H7 (cell line): Measurements from ENCODE around the gene SPRED3. TPM values are rescaled to one million over a fixed set of nuclear protein-coding genes. Genes with fewer than 3 reads are reported as not detected.
A peak's percentile ranks its signal among the peaks of the same experiment; 100 is the strongest.
"Not testable (repeated sequence)": the region's sequence is repeated elsewhere in the genome, so short reads cannot be mapped to it uniquely, and the experiment has no call there.

Experiments
- DNase-seq: peaks from one replicate; pipeline ENCODE4 v3.0.0; 2012
- H3K27me3 ChIP-seq: 2 replicates; pipeline ENCODE4 v1.6.0; 2011; ENCODE audit warnings: mild to moderate bottlenecking, low read length; ENCODE audit not compliant: control insufficient read depth, insufficient read depth
- H3K36me3 ChIP-seq: replicated peaks from 2 replicates; pipeline ENCODE4 v1.5.1; 2011; ENCODE audit warnings: low read length; ENCODE audit not compliant: control insufficient read depth, insufficient read depth
- H3K4me3 ChIP-seq: 2 replicates; pipeline ENCODE4 v1.5.1; 2011; ENCODE audit warnings: low read depth, mild to moderate bottlenecking, control low read depth, low read length, moderate library complexity; ENCODE audit not compliant: insufficient read depth
- total RNA-seq: library from RNA; depleted of rRNA; stranded (reverse); fragments of >200 nt; shearing (Covaris generic); gene quantifications from 2 replicates; pipeline ENCODE4 v1.2.3, GENCODE V29; 2014; rRNA removed

The SPRED3 gene
- 1.6 and 4.2 TPM in 2 replicates for total RNA-seq

GRCh38 chr19:38388349-38389100 lies at the start of gene SPRED3:
Gene SPRED3, plus strand, starts transcription at chr19:38388697. Its CDS starts 1,606 bp downstream, at chr19:38390303.
- peaks cover 4% of the 10 kb centered on the region for H3K36me3 ChIP-seq
- peaks cover 20% of the 10 kb centered on the region for H3K27me3 ChIP-seq
- peak; percentile 94 for DNase-seq
- H3K4me3 ChIP-seq: peak within 1 kb of the TSS; percentile 88

GRCh38 chr19:38339011-38339410 lies 49.5 kb upstream of the SPRED3 start:
- DNase-seq, H3K36me3 ChIP-seq, H3K4me3 ChIP-seq, H3K27me3 ChIP-seq: not testable (repeated sequence)

DNA sequence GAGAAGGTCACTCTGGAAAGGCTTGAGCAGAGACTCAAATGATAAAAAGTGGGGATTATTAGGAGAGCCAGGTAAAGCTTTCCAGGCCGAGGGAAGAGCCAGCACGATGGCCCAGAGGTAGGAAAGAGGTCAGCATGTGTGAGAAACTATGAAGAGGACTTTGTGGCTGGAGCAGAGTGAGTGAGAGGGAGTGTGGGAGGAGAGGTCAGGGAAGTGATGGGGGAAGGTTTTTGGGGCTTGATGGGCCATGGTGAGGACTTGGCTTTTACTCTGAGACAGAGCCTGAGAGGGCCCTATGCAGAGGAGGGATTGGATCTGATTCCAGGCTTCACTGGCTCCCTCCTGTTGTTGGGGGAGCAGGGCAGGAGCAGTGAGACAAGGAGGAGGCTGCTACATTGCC lies 47.6 kb upstream of the SPRED3 start:
- DNase-seq: no peak
- Histone ChIP-seq H3K36me3 (no peaks in the 10 kb centered on the region), H3K27me3 (peaks cover 3% of the 10 kb centered on the region; the same call in 1 of the 2 replicates), H3K4me3 (no peak overlapping the region)

GRCh38 chr19:38346837-38347236 lies 41.7 kb upstream of the SPRED3 start:
- no peaks in the 10 kb centered on the region for H3K36me3 ChIP-seq
- no peak for DNase-seq
- no peaks in the 10 kb centered on the region; the same call in 1 of the 2 replicates for H3K27me3 ChIP-seq
- no peak overlapping the region for H3K4me3 ChIP-seq

DNA sequence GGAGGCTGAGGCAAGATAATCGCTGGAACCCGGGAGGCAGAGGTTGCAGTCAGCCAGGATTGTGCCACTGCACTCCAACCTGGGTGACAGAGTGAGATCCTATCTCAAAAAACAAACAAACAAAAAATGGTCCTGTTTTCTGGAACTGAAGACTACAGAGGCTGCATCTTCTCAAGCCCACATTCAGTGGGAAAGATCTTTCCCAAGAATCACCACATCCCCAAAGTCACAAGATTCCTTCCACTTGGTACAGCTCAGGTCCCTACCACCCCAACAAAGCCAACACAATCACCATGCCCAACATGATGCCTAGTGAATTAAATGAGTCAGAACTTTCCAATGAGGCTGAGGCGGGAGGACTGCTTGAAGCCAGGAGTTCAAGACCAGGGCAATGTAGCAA lies 37.6 kb upstream of the SPRED3 start:
- Histone ChIP-seq H3K4me3 (no peak overlapping the region), H3K36me3 (no peaks in the 10 kb centered on the region), H3K27me3 (no peaks in the 10 kb centered on the region; the same call in 1 of the 2 replicates)
- DNase-seq: no peak

DNA sequence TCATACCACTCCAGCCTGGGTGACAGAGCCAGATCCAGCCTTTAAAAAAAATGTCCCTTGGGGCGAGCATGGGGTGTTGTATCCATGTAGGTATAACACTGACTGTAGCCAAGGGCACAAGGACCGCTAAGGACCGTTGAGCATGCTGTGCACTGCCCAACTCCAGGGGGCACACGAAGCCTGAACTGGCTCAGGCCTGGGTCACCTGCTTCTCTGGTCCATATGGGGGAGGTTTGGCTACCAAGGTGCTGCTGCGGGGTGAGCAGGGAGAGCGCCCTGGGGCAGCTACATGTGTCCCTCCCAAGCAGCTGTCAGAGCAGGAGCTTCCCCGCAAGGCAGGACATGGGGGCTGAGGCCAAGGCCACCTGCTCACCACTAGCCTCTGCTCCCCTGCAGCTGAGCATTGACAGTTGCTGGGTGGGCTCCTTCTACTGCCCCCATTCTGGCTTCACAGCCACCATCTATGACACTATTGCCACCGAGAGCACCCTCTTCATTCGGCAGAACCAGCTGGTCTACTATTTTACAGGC lies 36.6 kb upstream of the SPRED3 start:
- Histone ChIP-seq H3K36me3 (no peaks in the 10 kb centered on the region), H3K4me3 (no peak overlapping the region), H3K27me3 (peaks cover 3% of the 10 kb centered on the region; the same call in 1 of the 2 replicates)
- DNase-seq: peak; percentile 34

DNA sequence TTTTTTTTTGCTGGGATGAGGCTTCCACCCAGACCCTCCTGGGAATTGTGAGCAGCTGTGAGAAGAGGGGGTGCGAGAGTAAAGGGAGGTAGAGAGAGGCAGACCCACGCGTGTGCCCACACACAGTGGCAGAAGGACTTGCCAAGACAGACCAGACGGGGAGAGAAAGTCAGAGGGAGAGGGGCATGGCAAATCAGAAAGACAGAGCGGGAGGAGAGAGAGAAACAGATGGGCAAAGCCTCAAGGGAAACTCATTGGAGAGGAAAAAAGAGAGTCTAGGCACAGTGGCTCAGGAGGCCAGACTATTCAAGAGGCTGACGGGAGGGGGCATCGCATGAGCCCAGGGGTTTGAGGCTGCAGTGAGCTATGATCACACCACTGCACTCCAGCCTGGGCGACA lies 35.9 kb upstream of the SPRED3 start:
- H3K4me3 ChIP-seq: no peak overlapping the region
- peaks cover 3% of the 10 kb centered on the region; the same call in 1 of the 2 replicates for H3K27me3 ChIP-seq
- DNase-seq: no peak
- no peaks in the 10 kb centered on the region for H3K36me3 ChIP-seq

DNA sequence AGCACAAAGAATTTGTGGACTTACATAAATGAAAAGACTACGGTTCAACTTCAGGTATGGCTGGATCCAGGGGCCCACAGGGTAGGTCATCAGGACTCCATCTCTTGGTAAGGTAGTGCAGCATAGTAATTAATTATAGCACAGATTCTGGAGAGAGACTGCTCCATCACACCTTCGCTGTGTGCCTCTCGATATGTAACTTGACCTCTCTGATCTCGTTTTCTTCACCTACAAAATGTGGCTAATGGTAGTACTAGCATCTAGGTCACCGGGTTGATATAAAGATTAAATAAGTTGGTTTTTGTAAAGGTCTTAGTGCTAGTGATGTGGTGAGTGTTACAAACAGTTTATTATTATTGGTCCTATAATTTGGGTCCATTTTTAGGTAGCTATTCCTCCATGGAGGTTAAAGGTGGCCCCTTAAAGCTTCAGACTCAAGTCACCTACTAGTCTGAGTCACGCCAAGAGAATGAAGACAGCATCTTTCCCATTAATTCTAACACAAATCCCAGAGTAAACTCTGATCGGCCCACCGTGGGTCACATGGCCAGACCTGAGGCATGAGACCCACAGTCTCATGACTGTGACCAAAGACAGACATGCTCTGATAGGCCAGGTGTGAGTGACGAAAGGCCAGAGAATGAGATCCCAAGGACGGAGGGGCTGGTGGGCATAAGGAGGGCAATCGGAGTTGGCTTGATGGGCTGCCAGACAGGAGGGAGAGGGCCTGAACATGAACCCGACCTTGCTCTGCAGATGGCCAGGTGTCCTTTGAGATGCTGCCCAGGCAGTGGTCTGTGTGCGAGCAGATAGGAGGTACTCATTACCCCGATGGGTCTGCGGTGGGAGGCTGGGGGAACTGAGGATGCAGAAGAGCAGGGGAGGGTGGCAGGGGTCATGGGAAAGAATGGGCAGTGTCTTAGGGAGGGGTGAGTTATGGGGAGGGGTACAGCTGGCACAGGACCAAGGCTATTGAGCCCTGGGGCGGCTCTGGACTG lies 32.5 kb upstream of the SPRED3 start:
- Histone ChIP-seq H3K36me3 (no peaks in the 10 kb centered on the region), H3K27me3 (peaks cover 28% of the 10 kb centered on the region), H3K4me3 (no peak overlapping the region)
- no peak for DNase-seq

DNA sequence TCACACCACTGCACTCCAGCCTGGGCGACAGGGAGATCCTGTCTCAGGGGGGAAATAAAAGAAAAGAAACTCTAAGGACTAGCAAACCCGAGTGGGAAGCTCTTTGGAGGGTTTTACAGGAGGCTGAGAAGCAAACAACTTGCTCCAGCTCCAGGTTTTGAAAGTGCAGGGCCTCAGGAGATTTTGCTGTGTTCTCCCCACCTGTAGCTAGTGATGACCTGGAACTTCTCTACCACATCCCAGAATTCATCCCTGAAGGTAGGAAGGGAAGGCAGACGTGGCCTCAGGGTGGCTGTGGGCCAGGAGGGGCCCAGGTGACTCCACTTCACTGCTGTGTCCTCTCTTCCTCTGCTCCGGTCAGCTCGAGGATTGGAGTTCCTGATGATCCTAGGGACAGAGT lies 30.4 kb upstream of the SPRED3 start:
- H3K36me3 ChIP-seq: no peaks in the 10 kb centered on the region
- H3K4me3 ChIP-seq: no peak overlapping the region
- H3K27me3 ChIP-seq: peaks cover 35% of the 10 kb centered on the region
- DNase-seq: no peak

GRCh38 chr19:38359242-38360021 lies 29.1 kb upstream of the SPRED3 start:
- Histone ChIP-seq H3K27me3 (peaks cover 35% of the 10 kb centered on the region), H3K36me3 (no peaks in the 10 kb centered on the region), H3K4me3 (no peak overlapping the region)
- no peak for DNase-seq

- Histone ChIP-seq H3K27me3 (peaks cover 35% of the 10 kb centered on the region), H3K36me3 (no peaks in the 10 kb centered on the region), H3K4me3 (no peak overlapping the region)
- no peak for DNase-seq
Observed at GRCh38 chr19:38360351-38360750, 28.1 kb upstream of the SPRED3 start.

DNA sequence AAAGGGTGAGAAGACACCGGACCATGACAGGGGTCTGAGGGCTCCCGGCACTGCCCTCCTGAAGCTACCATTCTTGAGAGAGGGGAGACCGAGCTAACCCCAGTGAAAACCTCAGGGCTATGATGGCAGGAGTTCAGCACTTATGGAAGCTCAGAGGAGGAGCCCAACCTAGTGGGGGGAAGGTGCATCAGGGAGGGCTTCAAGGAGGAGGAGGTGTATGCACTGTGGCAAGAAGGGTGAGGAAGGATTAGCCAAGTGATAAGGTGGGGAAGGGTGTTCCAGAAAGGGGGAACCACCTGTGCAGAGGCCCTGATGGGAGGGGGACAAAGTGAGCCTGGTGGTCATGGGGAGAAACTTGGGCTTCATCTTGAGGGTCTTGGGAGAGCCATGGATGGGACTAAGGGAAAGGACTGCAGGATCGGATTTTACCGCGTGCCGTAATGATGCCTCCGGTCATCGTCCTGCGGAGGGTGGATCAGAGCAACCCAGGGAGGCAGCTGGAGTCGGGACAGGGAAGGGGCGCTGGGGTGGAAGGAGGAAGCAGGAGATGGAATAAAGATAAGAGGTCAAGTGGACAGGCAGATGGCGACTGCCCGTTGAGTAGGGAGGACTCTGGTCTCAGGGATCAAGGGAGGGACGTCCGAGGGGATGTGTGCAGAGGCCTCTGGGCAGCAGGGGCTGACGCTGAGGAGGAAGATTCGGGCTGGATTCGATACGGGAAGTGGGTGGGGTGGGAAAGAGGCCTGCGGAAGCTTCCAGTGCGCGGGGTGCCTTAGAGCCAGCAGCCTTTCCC lies 27.5 kb upstream of the SPRED3 start:
- no peak for DNase-seq
- H3K36me3 ChIP-seq: no peaks in the 10 kb centered on the region
- H3K4me3 ChIP-seq: peak overlapping the region; percentile 67
- H3K27me3 ChIP-seq: peaks cover 35% of the 10 kb centered on the region

DNA sequence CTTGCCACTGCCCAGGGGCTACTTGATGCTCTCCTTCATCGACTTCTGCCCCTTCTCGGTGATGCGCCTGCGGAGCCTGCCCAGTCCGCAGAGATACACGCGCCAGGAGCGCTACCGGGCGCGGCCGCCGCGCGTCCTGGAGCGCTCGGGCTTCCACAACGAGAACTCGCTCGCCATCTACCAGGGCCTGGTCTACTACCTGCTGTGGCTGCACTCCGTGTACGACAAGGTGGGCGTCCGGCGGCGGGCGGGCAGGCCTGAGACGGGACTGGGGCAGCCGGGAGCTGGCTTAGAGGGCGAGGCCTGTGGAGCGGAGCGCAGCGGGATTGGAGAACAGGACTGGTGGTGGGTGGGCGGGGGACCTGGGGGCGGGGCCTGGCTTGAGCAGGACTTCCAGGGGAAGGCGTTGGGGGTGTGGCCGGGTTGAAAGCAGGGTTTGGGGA lies 26.8 kb upstream of the SPRED3 start:
- peak; percentile 99 for DNase-seq
- Histone ChIP-seq H3K27me3 (peaks cover 32% of the 10 kb centered on the region), H3K4me3 (peak overlapping the region; percentile 67)

More for the DNA sequence above, 26.8 kb upstream of the SPRED3 start:
- H3K36me3 ChIP-seq: no peaks in the 10 kb centered on the region
